ENCODE measurements around the gene ERLEC1.
A peak's percentile ranks its signal among the peaks of the same experiment; 100 is the strongest.
"Not testable (repeated sequence)": the region's sequence is repeated elsewhere in the genome, so short reads cannot be mapped to it uniquely, and the experiment has no call there.

ERLEC1 gene

DNA sequence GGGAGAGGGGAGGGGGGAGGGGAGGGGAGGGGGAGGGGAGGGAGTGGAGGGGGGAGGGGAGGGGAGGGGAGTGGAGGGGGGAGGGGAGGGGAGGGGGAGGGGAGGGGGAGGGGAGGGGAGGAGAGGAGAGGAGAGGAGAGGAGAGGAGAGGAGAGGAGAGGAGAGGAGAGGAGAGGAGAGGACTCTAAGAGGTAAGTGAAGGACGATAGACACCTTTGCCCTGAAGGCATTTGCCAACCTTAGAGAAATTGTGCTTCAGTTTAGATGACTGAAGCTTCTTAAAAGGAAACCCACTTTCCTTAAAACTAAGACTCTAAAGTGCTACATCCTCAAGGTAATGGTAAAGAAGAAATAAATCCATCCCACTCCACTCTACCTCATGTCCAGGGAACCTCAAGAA, 53.7 kb downstream of the ERLEC1 start:
- DNase-seq: no peak

DNA sequence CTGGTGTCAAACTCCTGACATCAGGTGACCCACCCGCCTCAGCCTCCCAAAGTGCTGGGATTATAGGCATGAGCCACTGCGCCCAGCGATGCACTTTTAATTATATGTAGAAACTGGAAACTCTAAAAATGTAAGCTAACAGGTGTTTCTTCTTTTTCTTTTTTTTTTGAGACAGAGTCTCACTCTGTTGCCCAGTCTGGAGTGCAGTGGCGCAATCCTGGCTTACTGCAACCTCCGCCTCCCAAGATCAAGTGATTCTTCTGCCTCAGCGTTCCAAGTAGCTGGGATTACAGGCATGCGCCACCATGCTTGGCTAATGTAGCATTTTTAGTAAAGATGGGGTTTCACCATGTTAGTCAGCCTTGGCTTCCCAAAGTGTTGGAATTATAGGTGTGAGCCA, 54.8 kb downstream of the ERLEC1 start:
- DNase-seq: not testable (repeated sequence)

DNA sequence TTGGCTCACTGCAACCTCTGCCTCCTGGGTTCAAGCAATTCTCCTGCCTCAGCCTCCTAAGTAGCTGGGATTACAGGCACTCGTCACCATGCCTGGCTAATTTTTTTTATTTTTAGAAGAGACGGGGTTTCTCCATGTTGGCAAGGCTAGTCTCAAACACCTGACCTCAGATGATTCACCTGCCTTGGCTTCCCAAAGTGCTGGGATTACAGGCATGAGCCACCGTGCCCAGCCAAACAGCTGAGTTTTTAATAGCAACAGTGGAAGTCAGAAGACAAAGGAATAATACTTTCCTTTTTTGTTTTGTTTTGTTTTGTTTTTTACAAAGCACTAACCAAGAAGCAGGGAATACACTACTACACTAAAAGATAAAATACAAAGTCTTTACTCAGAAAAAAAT, 56.0 kb downstream of the ERLEC1 start:
- no peak for DNase-seq

DNA sequence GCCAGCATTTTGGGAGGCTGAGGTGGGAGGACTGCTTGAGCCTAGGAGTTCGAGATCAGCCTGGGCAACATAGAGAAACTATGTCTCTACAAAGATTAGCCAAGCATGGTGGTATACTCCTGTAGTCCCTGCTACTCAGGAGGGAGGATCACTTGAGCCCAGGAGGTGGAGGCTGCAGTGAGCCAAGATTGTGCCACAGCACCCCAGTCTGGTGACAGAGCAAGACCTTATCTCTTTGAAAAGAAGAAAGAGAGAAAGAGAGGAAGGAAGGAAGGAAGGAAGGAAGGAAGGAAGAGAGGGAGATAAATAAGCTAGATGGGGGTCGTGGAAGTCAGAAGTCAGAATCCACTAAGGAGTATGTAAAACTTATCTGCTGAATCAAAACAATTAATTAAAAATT, 56.8 kb downstream of the ERLEC1 start:
- no peak for DNase-seq

DNA sequence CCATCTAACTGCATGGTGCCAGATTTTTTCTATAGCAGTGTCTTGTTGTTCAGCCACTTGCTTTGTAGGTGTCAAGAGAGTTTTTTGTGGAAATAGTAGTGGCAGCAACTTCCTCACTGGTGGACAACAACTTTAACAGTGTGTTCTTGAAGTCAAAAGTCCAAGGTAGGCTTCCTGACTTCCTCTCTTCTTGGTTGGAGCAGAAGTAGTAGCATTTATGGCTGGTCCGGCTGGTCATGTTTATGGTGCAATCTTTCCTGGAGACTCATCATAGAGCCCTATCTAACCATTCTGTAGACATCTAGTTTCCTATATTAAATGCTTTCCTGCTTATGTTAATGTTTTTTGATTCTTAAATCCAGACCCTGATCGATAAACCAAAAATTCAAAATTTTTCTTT, 61.2 kb downstream of the ERLEC1 start:
- DNase-seq: peak; percentile 7

DNA sequence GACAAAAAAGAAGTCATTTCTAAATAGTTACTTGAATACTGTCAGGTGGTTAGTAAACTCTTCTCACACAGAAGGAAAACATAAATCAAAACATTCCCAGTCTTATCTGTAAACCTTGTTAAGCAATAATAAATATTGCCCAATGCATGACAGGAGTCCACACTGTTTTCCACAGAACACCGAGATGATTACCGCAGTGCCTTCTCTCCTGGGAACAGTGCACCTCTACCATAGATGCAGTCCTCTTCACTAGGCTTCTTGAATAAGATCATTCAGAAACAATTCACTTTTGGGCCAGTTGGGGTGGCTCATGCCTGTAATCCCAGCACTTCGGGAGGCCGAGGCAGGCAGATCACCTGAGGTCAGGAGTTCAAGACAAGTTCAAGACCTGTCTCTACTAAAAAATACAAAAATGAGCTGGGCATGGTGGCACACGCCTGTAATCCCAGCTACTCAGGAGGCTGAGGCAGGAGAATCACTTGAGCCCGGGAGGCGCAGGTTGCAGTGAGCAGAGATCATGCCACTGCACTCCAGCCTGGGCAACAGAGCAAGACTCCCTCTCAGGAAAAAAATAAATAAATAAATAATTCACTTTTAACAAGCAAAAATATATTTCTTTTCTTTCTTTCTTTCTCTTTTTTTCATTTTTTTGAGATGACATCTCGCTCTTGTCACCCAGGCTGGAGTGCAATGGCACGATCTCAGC, 64.4 kb downstream of the ERLEC1 start:
- not testable (repeated sequence) for DNase-seq

DNA sequence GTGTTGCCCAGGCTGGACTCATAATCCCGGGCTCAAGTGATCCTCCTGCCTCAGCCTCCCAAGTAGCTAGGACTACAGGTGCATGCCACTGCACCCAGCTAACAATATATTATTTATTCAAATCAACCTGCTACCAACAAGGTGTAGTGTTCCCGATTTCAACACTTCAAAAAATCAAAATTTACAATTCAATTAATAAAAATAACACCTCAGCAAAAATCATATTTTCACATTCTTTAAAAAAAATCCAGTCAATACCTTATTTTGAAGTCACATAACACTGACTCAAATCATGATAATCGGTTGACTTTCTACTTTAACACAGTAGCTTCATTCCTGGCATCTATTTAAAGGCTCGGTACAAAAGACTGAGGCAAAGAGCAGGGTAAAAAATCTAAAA, 65.7 kb downstream of the ERLEC1 start:
- DNase-seq: no peak

DNA sequence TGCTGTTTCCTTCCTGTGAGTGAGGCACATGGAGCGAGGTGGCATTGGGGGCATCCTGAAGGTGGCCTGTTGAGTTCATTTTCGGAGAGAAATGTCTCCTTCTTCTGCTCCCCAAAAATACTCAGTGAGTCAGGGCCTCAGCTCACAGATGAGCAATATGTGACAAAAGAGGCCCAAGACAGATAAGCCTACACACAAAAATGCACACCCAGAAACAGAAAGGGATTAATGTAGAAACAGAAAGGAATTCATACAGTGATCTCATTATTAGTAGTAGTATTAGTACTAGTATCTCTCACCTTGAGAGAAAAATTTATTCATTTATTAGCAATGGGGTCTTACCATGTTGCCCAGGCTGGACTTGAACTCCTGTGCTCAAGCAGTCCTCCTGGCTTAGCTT, 67.8 kb downstream of the ERLEC1 start:
- DNase-seq: no peak

DNA sequence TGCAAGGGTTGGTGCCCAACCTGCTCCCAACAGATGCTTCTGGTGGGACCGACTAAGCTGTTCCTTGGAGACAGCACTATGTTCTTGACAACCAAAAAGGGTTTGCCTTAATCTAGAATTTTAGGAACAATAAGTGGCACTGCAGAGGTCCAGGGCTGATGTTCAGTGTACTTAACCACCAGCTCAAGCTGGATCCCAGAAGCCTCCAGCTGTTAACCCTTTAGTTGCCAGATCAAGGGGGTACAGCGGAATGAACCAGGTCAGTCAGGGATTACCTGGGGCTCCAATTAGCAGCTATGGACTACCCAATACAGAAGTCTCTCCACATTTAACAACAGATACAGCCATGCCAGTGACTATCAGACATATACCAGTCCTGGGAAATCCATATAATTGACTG, 69.4 kb downstream of the ERLEC1 start:
- DNase-seq: no peak

DNA sequence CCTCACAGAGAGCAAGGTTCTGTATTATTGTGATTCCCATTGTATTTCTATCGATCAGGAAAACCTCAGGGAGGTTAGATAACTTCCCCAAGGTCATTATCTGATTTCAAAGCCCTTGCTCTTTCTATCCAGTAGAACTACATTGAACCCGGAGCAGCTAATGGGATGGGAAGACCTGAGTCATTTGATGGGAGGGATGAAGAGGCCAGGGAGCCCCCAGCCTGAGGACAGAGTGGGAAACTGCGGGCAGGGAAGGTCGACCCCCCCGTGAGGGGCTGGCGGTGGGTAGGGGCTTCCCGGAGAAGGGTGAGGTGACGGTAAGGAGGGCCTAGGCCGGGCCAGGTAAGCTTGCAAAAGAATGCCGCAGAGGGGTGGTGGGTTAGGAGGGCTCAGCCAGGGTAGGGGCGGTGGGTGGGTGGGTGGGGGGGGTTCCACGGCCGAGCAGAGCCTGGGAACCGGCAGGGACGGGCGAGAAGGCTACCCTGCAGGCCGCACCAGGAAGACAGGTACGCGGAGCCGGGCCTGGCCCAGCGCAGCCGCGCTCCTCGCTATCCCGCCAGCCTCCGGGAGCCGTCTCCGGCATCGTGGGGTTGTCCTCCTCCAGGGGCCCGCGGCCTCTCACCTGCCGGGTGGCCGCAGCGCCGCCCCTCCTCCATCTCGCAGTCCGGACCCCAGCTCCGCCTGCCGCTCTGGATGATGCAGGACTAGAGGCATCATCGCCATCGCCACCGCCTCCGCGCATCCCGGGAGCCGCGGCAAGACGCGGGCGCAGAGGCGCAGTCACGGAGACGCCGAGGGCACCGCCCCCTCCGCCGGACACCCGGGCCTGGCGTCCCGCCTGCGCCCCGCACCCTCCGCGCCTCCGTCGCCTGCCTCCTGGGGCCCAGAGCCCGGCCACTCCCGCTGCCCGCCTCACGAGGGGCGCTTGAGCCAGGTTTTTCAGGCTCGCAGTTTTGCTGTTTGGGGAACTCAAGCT, 72.7 kb downstream of the ERLEC1 start, which contains the start of gene GPR75:
Gene GPR75 (minus strand): TSS at position 762 of the 976 bp plus-strand sequence. CDS start 5,211 bp downstream, outside the sequence.
- DNase-seq: no peak

DNA sequence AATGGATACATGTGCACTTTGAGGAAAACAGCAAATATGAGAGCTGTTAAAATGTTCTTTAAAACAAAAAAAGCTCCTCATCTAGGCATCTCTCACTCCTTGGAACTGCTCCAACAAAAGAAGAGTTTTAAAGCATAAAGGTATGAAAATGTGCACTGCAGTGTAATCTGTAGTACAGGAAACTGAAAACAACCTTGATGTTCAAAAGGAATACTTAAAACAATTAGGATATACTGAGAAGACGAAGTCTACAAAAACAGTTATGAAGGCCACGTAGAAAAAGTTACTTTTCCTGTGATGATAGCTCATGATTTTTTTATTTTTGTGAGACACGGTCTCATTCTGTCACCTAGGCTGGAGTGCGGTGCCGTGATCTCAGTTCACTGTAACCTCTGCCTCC, 75.0 kb downstream of the ERLEC1 start:
- DNase-seq: no peak

DNA sequence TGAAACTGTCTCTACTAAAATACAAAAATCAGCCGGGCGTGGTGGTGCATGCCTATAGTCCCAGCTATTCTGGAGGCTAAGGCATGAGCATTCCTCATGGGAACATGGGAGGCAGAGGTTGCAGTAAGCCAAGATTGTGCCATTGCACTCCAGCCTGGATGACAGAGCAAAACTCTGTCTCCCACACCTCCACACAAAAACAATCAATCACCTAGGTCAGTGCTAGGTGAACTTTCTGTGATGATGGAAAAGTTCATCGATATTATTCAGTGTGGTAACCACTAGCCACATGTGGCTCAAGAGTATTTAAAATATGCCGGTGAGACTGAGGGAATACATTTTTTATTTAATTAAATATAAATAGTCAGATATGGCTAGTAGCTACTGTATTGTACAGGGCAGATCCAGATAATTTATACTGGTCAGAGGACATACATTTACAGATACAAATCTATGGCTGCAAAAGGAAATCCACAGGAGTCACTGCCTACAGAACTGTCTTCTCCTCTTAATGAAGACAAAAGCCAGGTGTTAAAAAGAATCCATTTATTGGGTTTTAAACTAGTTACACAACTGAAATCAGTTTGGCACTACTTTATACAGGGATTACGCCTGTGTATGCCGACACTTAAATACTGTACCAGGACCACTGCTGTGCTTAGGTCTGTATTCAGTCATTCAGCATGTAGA, 76.8 kb downstream of the ERLEC1 start:
- no peak for DNase-seq

DNA sequence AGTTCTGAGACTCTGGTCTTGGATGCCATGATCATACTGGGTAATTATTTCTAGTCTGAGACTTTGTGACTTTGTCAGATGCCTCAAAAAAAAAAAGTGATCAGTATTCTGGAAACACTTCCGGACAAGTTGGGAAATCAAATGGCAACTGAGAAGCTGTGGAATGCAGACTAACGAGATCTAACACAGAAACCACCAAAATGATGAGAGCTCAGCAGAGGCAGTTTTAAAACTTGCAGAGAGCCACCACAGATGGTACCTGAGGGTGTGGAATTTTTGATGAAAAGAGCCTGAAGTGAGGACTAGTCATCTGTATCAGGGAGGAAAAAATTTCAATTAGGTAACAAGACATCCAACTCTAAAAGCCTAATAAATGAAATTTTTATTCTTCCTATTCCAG, 78.4 kb downstream of the ERLEC1 start:
- DNase-seq: no peak

DNA sequence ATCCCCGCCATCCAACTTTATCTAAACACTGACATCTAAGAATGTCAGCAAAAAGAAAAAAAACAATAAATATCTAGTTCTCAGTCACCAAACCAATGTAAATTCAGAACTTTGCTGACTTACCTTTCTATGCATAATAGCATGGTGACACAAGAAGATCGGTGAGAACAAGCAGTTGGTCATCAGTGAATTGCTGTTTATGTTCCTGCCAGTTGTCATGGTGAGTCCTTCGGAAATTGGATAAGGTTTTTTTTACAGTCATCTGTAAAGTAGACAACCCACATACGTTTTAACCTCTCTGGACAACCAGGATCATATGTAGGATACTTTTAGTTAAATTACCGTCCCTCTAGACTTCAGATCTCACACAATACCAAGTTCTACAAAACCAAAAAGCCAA, 79.1 kb downstream of the ERLEC1 start:
- DNase-seq: no peak

DNA sequence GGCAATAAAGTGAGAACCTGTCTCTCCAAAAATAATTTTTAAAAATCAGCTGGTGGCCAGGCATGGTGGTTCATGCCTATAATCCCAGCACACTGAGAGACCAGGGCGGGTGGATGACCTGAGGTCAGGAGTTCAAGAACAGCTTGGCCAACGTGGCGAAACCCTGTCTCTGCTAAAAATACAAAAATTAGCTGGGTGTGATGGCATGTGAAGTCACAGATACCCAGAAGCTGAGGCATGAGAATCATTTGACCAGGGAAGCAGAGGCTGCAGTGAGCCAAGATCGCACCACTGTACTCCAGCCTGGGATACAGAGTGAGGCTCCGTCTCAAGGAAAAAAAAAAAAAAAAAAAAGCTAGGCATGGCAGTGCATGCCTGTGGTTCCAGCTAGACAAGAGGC, 80.3 kb downstream of the ERLEC1 start:
- DNase-seq: no peak

DNA sequence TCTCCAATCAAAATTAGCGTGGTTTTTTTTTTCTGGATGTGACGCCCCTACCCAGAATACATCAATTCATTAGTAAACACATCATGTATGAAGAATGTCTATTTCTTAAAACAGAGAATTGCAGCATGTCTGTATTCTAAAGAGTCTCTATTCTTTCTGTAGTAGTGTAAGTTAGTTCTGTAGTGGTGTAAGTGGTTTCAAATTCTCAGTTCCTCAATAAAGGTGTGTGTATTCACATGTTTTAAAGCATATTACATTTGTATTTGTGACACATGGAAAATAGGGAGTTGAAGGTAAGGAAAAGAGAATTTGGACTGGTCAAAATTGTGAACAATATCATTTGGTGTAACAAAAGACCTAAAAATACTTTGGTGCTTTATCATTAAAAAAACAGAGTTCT, 80.9 kb downstream of the ERLEC1 start:
- no peak for DNase-seq
